H1 (cell line): ENCODE results near the gene ELL.

Source experiments
- ASH2L ChIP-seq: fragments of 200-600, 300-600 bp; sonication (generic); IDR thresholded peaks from one replicate; pipeline ENCODE4 v1.7.1; 2017; ENCODE audit warnings: low read length
- BCL11A ChIP-seq, 2 experiments: IDR thresholded peaks; one replicate each; pipeline ENCODE4 v1.6.1; 2011; ENCODE audit warnings: low read depth in 2 of 2, low read length in 2 of 2, mild to moderate bottlenecking in 2 of 2
- EGR1 ChIP-seq: IDR thresholded peaks from 2 replicates; pipeline ENCODE4 v1.6.1; 2011; ENCODE audit warnings: low read depth, low read length, borderline replicate concordance
- EZH2 ChIP-seq: fragments of 200-600 bp; sonication (generic); IDR thresholded peaks from 2 replicates; pipeline ENCODE4 v1.7.1; 2012; ENCODE audit warnings: low read depth, mild to moderate bottlenecking, moderate library complexity, low read length, inconsistent platforms; ENCODE audit not compliant: severe bottlenecking
- POLR2A ChIP-seq, 2 experiments: IDR thresholded peaks; 1 replicate in 1 of 2; 2 replicates in 1 of 2; pipeline ENCODE4 v1.6.1; 2011; ENCODE audit warnings: low read depth in 2 of 2, low read length in 2 of 2, mild to moderate bottlenecking in 2 of 2; ENCODE audit errors: control extremely low read depth in 1 of 2
- POLR2AphosphoS5 ChIP-seq: IDR thresholded peaks from 2 replicates; pipeline ENCODE4 v1.6.1; 2011; ENCODE audit warnings: low read depth, low read length
- SP2 ChIP-seq: IDR thresholded peaks from 2 replicates; pipeline ENCODE4 v1.6.1; 2012; ENCODE audit warnings: mild to moderate bottlenecking, low read length, inconsistent platforms
- SUZ12 ChIP-seq: fragments of 200-600 bp; sonication (generic); IDR thresholded peaks from 2 replicates; pipeline ENCODE4 v1.6.1; 2012; ENCODE audit warnings: mild to moderate bottlenecking, inconsistent platforms, low read length, moderate library complexity, mixed read lengths
- TBP ChIP-seq: IDR thresholded peaks from 2 replicates; pipeline ENCODE4 v1.6.1; 2011; ENCODE audit warnings: low read depth, low read length, improper control_type of control experiment
- TCF12 ChIP-seq: IDR thresholded peaks from 2 replicates; pipeline ENCODE4 v1.6.1; 2011; ENCODE audit warnings: low read depth, mild to moderate bottlenecking, low read length
- ZNF274 ChIP-seq: IDR thresholded peaks from 2 replicates; pipeline ENCODE4 v1.7.0; 2012; ENCODE audit warnings: low read length, borderline replicate concordance; ENCODE audit errors: extremely low read depth
- TF ChIP-seq, protein P1 (sequence below), 3 experiments: IDR thresholded peaks; 1 replicate in 2 of 3; 2 replicates in 1 of 3; pipeline versions ENCODE4 v1.5.1 to v1.6.1; 2011; ENCODE audit warnings: low read length in 3 of 3, mild to moderate bottlenecking in 3 of 3, inconsistent platforms in 2 of 3, low read depth in 1 of 3, moderate library complexity in 1 of 3; ENCODE audit not compliant: insufficient read depth in 1 of 3; ENCODE audit errors: control extremely low read depth in 1 of 3

DNA sequence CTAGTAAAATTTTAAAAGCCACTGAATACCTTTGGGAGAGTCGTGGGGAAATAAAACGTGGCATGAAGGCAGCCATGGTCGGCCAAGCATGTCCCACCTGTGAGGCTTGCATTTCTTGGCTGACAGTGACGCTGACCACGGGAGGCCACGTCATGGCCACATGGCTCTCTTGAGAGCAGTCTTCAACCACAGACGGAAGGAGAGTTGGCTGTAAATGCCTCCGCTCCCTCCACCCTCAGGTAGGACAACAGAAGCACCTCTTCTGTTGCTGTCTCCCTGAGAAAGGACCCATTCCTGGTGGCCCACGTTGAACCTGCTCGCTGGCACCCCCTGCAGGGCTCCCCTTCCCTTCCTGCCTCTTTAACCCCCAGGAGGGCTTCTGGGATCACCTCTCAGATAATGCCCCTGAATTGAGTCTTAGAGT, 113.8 kb downstream of the ELL start:
- TF ChIP-seq, protein P1, sequence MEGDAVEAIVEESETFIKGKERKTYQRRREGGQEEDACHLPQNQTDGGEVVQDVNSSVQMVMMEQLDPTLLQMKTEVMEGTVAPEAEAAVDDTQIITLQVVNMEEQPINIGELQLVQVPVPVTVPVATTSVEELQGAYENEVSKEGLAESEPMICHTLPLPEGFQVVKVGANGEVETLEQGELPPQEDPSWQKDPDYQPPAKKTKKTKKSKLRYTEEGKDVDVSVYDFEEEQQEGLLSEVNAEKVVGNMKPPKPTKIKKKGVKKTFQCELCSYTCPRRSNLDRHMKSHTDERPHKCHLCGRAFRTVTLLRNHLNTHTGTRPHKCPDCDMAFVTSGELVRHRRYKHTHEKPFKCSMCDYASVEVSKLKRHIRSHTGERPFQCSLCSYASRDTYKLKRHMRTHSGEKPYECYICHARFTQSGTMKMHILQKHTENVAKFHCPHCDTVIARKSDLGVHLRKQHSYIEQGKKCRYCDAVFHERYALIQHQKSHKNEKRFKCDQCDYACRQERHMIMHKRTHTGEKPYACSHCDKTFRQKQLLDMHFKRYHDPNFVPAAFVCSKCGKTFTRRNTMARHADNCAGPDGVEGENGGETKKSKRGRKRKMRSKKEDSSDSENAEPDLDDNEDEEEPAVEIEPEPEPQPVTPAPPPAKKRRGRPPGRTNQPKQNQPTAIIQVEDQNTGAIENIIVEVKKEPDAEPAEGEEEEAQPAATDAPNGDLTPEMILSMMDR (IDR thresholded peaks at IDR 0.05; ENCODE audit: control extremely low read depth in 1 of 3, insufficient read depth in 1 of 3, low read depth in 1 of 3, low read length in 3 of 3) = peak; percentile 63 to 82 (median 72)
- TF ChIP-seq EZH2 = no peak
- no peak for TF ChIP-seq ASH2L
- no peak for TF ChIP-seq BCL11A (IDR thresholded peaks at IDR 0.05; ENCODE audit: low read depth in 2 of 2, low read length in 2 of 2)
- no peak for TF ChIP-seq TCF12
- TF ChIP-seq ZNF274 = no peak
- TF ChIP-seq EGR1 = no peak
- TF ChIP-seq TBP = no peak
- TF ChIP-seq SP2 = no peak
- no peak for TF ChIP-seq POLR2A (IDR thresholded peaks at IDR 0.05; ENCODE audit: control extremely low read depth in 1 of 2, low read depth in 2 of 2, low read length in 2 of 2)
- no peak for TF ChIP-seq SUZ12
- TF ChIP-seq POLR2AphosphoS5 = no peak
